ENCODE measurements around the gene NOMO2.
"Not testable (repeated sequence)": the region's sequence is repeated elsewhere in the genome, so short reads cannot be mapped to it uniquely, and the experiment has no call there.

GRCh38 chr16:18498430-18498829, 63.5 kb downstream of the NOMO2 start:
- not testable (repeated sequence) for TF ChIP-seq CTCF (IDR thresholded peaks at IDR 0.05); ZFX (IDR thresholded peaks at IDR 0.05; ENCODE audit: borderline replicate concordance)

Data from 22Rv1 (cell line).